ENCODE data around the gene DGKQ. TPM values are rescaled to one million over a fixed set of nuclear protein-coding genes. Genes with fewer than 3 reads are reported as not detected.

The DGKQ gene
- polyA plus RNA-seq, 2 of the 4 experiments (the other 2 are of a cell fraction), result 2.7 to 7.8 TPM

GRCh38 chr4:1019729-1020470, 46.5 kb upstream of the DGKQ start:
- ATAC-seq (peak in 1 of 2 experiments; percentile 36; a peak in 3 of 6 replicates), FAIRE-seq (no peak), DNase-seq (ENCODE audit: low read depth in 1 of 2, low spot score in 1 of 2) (no peak)
- POLR2A ChIA-PET, result no interaction called here
- TF ChIP-seq HMGXB4 (CRISPR knock-in tag; IDR thresholded peaks at IDR 0.05; ENCODE audit: borderline replicate concordance) (no peak), RCOR1 (IDR thresholded peaks at IDR 0.05; ENCODE audit: low read depth, low read length) (no peak), PBX3 (IDR thresholded peaks at IDR 0.05) (no peak), GATA3 (IDR thresholded peaks at IDR 0.05; ENCODE audit: borderline replicate concordance) (no peak), NR3C1 (IDR thresholded peaks at IDR 0.05) (no peak), E2F6 (IDR thresholded peaks at IDR 0.05; ENCODE audit: borderline replicate concordance, low read depth) (no peak), USF2 (IDR thresholded peaks at IDR 0.05) (no peak), ZC3H11A (IDR thresholded peaks at IDR 0.05) (no peak), PHF8 (IDR thresholded peaks at IDR 0.05; ENCODE audit: borderline replicate concordance, low read depth) (no peak), KDM1A (IDR thresholded peaks at IDR 0.05; ENCODE audit: low read depth) (no peak), HES2 (IDR thresholded peaks at IDR 0.05) (no peak), RNF2 (IDR thresholded peaks at IDR 0.05; ENCODE audit: borderline replicate concordance, low read depth) (no peak), FOSB (CRISPR knock-in tag; IDR thresholded peaks at IDR 0.05) (no peak), TFCP2L1 (CRISPR knock-in tag; IDR thresholded peaks at IDR 0.05) (no peak), ZFP36 (IDR thresholded peaks at IDR 0.05; ENCODE audit: borderline replicate concordance, partially characterized antibody) (no peak), FOXS1 (CRISPR knock-in tag; IDR thresholded peaks at IDR 0.05) (no peak), ELK1 (IDR thresholded peaks at IDR 0.05; ENCODE audit: low read depth, low read length) (no peak), SMC3 (IDR thresholded peaks at IDR 0.05) (no peak)
- H3K27ac ChIP-seq, result no peak overlapping the region
- no peaks in the 10 kb centered on the region for H3K9me3 ChIP-seq
- H3K4me2 ChIP-seq, result no peak overlapping the region
- H3K4me3 ChIP-seq, result no peak overlapping the region
- no peaks in the 10 kb centered on the region for H3K4me1 ChIP-seq
- CTCF ChIA-PET, result no interaction called here
- 83% methylated on average over 6 of the region's 23 CpGs for WGBS (ENCODE audit: missing lambda C conversion rate)

- no peak overlapping the region for H3K4me3 ChIP-seq
- FAIRE-seq, result no peak
- no peak overlapping the region for H3K4me2 ChIP-seq
- WGBS (ENCODE audit: missing lambda C conversion rate), result 73% methylated on average over 3 of the region's 9 CpGs
- H3K4me1 ChIP-seq, result no peaks in the 10 kb centered on the region
- CTCF ChIA-PET, result no interaction called here
- POLR2A ChIA-PET, result no interaction called here
- DNase-seq (ENCODE audit: low read depth in 1 of 2, low spot score in 1 of 2), result no peak
- ATAC-seq, result peak in 1 of 2 experiments; percentile 8; a peak in 1 of 6 replicates
- no peaks in the 10 kb centered on the region for H3K9me3 ChIP-seq
- H3K27ac ChIP-seq, result no peak overlapping the region
- no peak for TF ChIP-seq HMGXB4 (CRISPR knock-in tag; IDR thresholded peaks at IDR 0.05; ENCODE audit: borderline replicate concordance)
- no peak for TF ChIP-seq FOXS1 (CRISPR knock-in tag; IDR thresholded peaks at IDR 0.05)
- no peak for TF ChIP-seq EHMT2 (IDR thresholded peaks at IDR 0.05; ENCODE audit: low read depth)
- TF ChIP-seq POLR2A (IDR thresholded peaks at IDR 0.05; ENCODE audit: low read length), result no peak
- TF ChIP-seq TFCP2L1 (CRISPR knock-in tag; IDR thresholded peaks at IDR 0.05), result no peak
- no peak for TF ChIP-seq SMC3 (IDR thresholded peaks at IDR 0.05)
- no peak for TF ChIP-seq SREBF2 (IDR thresholded peaks at IDR 0.05)
- TF ChIP-seq CBX8 (IDR thresholded peaks at IDR 0.05), result no peak
- TF ChIP-seq CTCF (IDR thresholded peaks at IDR 0.05), result no peak
- no peak for TF ChIP-seq RFX5 (IDR thresholded peaks at IDR 0.05)
- no peak for TF ChIP-seq CEBPB (IDR thresholded peaks at IDR 0.05)
- TF ChIP-seq HES2 (IDR thresholded peaks at IDR 0.05), result no peak
- TF ChIP-seq MAX (IDR thresholded peaks at IDR 0.05), result no peak
- TF ChIP-seq NPAS2 (CRISPR knock-in tag; IDR thresholded peaks at IDR 0.05; ENCODE audit: borderline replicate concordance), result no peak
These were observed 46.0 kb upstream of the DGKQ start for GRCh38 chr4:1019320-1019719.

Measured in A549 (cell line).